OCI-LY7 (cell line): Measurements from ENCODE around the gene RUVBL2. TPM values are rescaled to one million over a fixed set of nuclear protein-coding genes. Genes with fewer than 3 reads are reported as not detected.
"Not testable (repeated sequence)": the region's sequence is repeated elsewhere in the genome, so short reads cannot be mapped to it uniquely, and the experiment has no call there.

Source experiments
- BruUV-seq: library from RNA; stranded (reverse); fragments of 400-500 nt; replicated peaks from 2 replicates; lab custom pipeline; 2021; lab: Mats Ljungman, UMichigan
- CTCF ChIA-PET: fragments of 300-600 bp; sonication (Branson Sonifier 250); formaldehyde crosslinking; loops from one replicate; lab custom pipeline; 2022; ENCODE audit warnings: antibody characterized with exemption; ENCODE audit not compliant: unreplicated experiment; lab: Charles Lee
- POLR2A ChIA-PET: fragments of 300-600 bp; sonication (Branson Sonifier 250); formaldehyde crosslinking; loops from one replicate; lab custom pipeline; 2022; ENCODE audit warnings: antibody characterized with exemption; lab: Charles Lee
- DNase-seq: peaks from one replicate; pipeline ENCODE4 v3.0.0-alpha.2; 2015; ENCODE audit warnings: low spot score
- H2AFZ ChIP-seq: fragments of 200-600 bp; sonication (generic), shearing (Covaris generic); 2 replicates; pipeline ENCODE4 v1.6.1; 2014; ENCODE audit warnings: mild to moderate bottlenecking, antibody characterized with exemption, low read length, moderate library complexity
- H3K27ac ChIP-seq: fragments of 200-600 bp; sonication (generic); 2 replicates; pipeline ENCODE4 v1.5.1; 2014; ENCODE audit warnings: mixed run types, low read depth, mild to moderate bottlenecking, moderate library complexity, low read length, inconsistent platforms; ENCODE audit not compliant: poor library complexity, severe bottlenecking
- H3K36me3 ChIP-seq: fragments of 200-600 bp; sonication (generic); 2 replicates; pipeline ENCODE4 v1.6.1; 2014; ENCODE audit warnings: mild to moderate bottlenecking, antibody characterized with exemption, low read length, moderate library complexity, mixed read lengths; ENCODE audit not compliant: insufficient read depth
- H3K4me1 ChIP-seq: fragments of 200-600 bp; sonication (generic); 2 replicates; pipeline ENCODE4 v1.5.1; 2014; ENCODE audit warnings: mild to moderate bottlenecking, low read length; ENCODE audit not compliant: insufficient read depth, poor library complexity, severe bottlenecking
- H3K4me2 ChIP-seq: fragments of 200-600 bp; sonication (generic); 2 replicates; pipeline ENCODE4 v1.6.1; 2014; ENCODE audit warnings: mild to moderate bottlenecking, low read length
- H3K4me3 ChIP-seq: fragments of 200-600 bp; sonication (generic); 2 replicates; pipeline ENCODE4 v1.5.1; 2014; ENCODE audit warnings: mild to moderate bottlenecking, low read depth, low read length; ENCODE audit not compliant: poor library complexity, severe bottlenecking
- H3K79me2 ChIP-seq: fragments of 200-600 bp; sonication (generic); 2 replicates; pipeline ENCODE4 v1.6.1; 2016; ENCODE audit warnings: low read depth, mild to moderate bottlenecking, low read length, moderate library complexity, mixed read lengths; ENCODE audit not compliant: insufficient read depth
- H3K9me2 ChIP-seq: fragments of 200-600 bp; sonication (generic); 2 replicates; pipeline ENCODE4 v1.6.1; 2016; ENCODE audit warnings: mild to moderate bottlenecking, low read length, mixed read lengths; ENCODE audit not compliant: insufficient read depth
- H3K9me3 ChIP-seq: fragments of 200-600 bp; sonication (generic); 2 replicates; pipeline ENCODE4 v1.6.1; 2014; ENCODE audit warnings: mild to moderate bottlenecking, mixed run types, low read length, mixed read lengths
- H4K20me1 ChIP-seq: fragments of 200-600 bp; sonication (generic); 2 replicates; pipeline ENCODE4 v1.6.1; 2014; ENCODE audit warnings: mild to moderate bottlenecking, antibody characterized with exemption, low read length, moderate library complexity, mixed read lengths; ENCODE audit not compliant: insufficient read depth
- EZH2phosphoT487 ChIP-seq: fragments of 200-600 bp; sonication (generic); IDR thresholded peaks from 2 replicates; pipeline ENCODE4 v1.6.1; 2018; ENCODE audit warnings: low read depth, borderline replicate concordance, mild to moderate bottlenecking, mixed run types, antibody characterized with exemption, low read length, moderate library complexity, mixed read lengths
- intact Hi-C: fragments of 100-400 bp; cut with micrococcal nuclease; formaldehyde crosslinking; loops from one replicate; pipeline ENCODE4 v1.10.0; 2022; ENCODE audit not compliant: unreplicated experiment
- total RNA-seq, 2 experiments: library from RNA; depleted of rRNA in 1 of 2; stranded (reverse); fragments of >200 nt in 1 of 2; shearing (Covaris generic) in 1 of 2; gene quantifications; 2 replicates each; pipeline ENCODE4 v1.2.3, GENCODE V29; 2014 to 2022
- TF ChIP-seq, protein P1 (sequence below): fragments of 200-600 bp; sonication (generic); conservative IDR thresholded peaks from 2 replicates; pipeline ENCODE4 v1.5.1; 2014; ENCODE audit warnings: mild to moderate bottlenecking, antibody characterized with exemption, low read length, moderate library complexity, mixed read lengths

Gene RUVBL2
- total RNA-seq, 2 experiments from 2014 or later: 125 to 265 TPM

DNA sequence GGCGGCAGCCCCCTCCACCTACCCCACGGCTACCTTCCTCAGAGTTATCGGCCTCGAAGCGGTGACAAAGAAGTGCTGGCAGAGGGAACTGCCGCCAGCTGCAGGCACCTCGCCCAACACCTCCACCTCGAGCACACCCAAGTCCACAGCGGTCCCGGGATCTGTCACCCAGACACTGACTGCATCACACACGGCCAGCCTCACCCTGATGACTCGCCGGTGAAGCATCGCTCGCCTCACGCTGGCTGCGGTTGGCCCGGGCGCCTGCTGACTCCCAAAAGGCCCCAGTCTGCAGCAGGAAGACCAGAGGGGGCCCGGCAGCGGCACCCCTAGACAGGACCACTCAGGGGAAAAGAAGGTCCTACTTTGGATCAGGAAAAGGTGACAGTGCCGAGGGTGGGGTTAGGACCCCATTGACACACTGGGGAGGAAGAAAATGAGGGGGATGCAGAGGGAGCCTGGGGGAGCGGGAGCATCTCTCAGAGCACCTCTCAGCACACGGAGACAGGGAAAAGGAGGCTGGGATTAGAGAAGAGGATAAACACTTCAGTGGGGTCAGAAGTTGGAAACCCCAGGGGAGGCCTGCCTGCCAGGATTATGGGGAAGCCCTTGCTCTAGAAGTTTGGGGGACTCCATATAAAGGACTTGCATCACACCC, 56.8 kb downstream of the RUVBL2 start:
- H3K27ac ChIP-seq, H3K4me1 ChIP-seq, H3K4me3 ChIP-seq, H3K79me2 ChIP-seq, DNase-seq, intact Hi-C loops, BruUV-seq, H4K20me1 ChIP-seq, H3K9me3 ChIP-seq, CTCF ChIA-PET, H3K9me2 ChIP-seq, H3K36me3 ChIP-seq, H2AFZ ChIP-seq, POLR2A ChIA-PET, H3K4me2 ChIP-seq: not testable (repeated sequence)

DNA sequence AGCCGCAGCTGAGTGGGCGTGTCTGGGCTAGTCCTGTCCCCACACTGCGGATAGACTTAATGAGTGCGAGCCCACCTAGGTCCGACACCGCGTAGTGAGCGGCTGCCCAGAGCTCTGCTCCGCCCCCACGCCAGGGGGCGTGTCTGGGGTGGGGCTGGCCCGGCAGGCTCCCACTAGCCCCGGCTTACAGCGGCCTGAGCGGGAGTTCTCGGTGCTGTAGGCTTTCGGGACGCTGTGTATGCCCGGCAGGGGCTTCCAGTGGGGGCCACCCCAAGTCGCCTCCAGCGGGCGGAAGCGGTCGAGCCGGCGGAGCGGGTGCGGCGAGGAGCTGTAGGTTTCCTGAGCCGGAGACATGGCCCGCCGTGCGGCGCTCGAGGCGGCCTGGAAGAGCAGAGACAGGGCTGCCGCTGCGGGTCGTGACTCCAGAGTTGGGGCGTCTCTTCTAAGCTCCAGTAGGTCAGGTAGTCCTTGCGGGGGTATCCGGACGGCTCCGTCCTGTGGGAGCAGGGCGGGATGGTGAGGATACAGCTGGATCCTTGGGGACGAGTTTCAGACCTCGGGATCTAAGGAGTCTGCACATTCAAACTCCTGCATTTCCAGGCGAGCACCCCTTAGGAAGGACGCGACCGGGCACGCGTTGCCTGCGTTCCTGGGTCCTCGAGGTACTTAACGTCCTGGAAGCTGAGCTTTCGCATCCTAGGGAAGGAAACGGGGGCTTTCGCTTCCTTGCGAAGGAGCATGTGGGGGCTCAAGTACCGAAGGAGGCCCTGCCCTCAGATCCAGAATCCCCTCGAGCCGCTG, 62.6 kb downstream of the RUVBL2 start:
- H3K4me2 ChIP-seq: peak overlapping the region; percentile 49
- no peaks in the 10 kb centered on the region for H3K9me3 ChIP-seq
- H4K20me1 ChIP-seq: no peaks in the 10 kb centered on the region
- intact Hi-C loops: no loop called here
- no peaks in the 10 kb centered on the region for H3K79me2 ChIP-seq
- peak; percentile 27 for DNase-seq
- no TSS peak for BruUV-seq
- H3K4me3 ChIP-seq: peak overlapping the region; percentile 42
- H3K36me3 ChIP-seq: no peaks in the 10 kb centered on the region
- no peaks in the 10 kb centered on the region for H3K4me1 ChIP-seq
- H2AFZ ChIP-seq: no peak overlapping the region
- POLR2A ChIA-PET: no interaction called here
- CTCF ChIA-PET: interaction anchor here (0.5 kb wide), 1 partner anchor 71 kb away, joined by 5 read pairs; no protein-coding TSS in a partner anchor
- no peak overlapping the region for H3K27ac ChIP-seq
- H3K9me2 ChIP-seq: no peaks in the 10 kb centered on the region
- TF ChIP-seq, protein P1, sequence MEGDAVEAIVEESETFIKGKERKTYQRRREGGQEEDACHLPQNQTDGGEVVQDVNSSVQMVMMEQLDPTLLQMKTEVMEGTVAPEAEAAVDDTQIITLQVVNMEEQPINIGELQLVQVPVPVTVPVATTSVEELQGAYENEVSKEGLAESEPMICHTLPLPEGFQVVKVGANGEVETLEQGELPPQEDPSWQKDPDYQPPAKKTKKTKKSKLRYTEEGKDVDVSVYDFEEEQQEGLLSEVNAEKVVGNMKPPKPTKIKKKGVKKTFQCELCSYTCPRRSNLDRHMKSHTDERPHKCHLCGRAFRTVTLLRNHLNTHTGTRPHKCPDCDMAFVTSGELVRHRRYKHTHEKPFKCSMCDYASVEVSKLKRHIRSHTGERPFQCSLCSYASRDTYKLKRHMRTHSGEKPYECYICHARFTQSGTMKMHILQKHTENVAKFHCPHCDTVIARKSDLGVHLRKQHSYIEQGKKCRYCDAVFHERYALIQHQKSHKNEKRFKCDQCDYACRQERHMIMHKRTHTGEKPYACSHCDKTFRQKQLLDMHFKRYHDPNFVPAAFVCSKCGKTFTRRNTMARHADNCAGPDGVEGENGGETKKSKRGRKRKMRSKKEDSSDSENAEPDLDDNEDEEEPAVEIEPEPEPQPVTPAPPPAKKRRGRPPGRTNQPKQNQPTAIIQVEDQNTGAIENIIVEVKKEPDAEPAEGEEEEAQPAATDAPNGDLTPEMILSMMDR: no peak; the same call in 1 of the 2 replicates
- TF ChIP-seq EZH2phosphoT487: no peak

DNA sequence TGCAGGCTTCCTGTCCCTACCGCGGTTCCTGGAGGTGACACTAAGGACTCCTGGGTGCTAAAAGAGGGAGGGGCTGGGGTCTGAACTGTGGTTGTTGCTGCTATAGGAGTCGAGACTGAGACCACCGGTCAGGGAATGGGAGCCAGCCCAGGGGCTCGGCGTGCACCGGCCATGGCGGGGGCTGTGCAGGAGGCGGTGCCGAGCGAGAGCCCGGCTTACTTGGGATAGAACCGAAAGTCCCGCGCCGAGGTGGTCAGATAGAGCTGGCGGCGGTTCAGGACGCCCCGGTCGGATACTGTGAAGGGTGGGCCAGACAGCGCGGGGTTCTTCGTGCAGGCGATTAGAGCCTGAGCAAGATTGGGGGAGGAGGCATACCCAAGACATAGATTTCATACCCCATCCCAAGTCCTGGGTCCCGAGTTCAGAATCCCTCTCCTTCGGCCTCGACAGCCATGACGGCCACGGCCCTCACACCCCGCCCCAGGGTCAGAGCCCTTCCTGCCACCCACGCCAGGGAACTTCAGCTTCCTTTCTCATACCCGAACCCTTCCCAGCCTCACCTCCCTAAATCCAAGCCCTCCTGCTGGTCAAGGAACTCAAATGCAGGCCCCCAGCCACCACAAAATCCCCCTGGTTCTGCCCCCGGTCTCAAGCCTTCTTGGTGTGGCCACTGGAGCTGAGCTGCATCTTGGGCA, 63.4 kb downstream of the RUVBL2 start:
- DNase-seq, H3K36me3 ChIP-seq, CTCF ChIA-PET, H3K4me3 ChIP-seq, H3K9me2 ChIP-seq, H3K9me3 ChIP-seq, intact Hi-C loops, H3K4me2 ChIP-seq, H3K27ac ChIP-seq, H4K20me1 ChIP-seq, H3K4me1 ChIP-seq, H3K79me2 ChIP-seq, H2AFZ ChIP-seq, BruUV-seq: not testable (repeated sequence)
- POLR2A ChIA-PET: interaction anchor here (0.5 kb wide), 1 partner anchor 553 kb away, joined by 3 read pairs; no protein-coding TSS in a partner anchor
